ENCODE results near the gene RASGRF2.

DNA sequence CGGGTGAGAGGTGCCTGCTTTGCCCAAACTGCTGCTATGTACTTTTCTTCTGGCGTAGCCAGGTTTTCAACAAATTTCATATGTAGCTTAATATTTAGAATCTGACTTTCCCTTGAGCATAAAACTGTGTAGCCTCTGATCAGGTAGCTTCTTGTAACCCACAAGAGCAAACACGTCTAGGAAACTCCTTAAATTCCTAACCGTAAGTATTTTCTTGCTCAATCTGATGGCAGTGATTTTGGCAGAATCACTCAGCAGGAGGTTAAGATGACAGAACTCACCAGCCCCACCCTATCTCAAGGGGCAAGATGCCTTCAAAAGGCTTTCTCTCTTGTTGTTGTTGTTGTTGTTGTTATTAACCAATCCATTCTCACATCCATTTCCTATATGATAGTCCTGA, 293.7 kb downstream of the RASGRF2 start:
- TF ChIP-seq, protein P1, sequence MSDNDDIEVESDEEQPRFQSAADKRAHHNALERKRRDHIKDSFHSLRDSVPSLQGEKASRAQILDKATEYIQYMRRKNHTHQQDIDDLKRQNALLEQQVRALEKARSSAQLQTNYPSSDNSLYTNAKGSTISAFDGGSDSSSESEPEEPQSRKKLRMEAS (IDR thresholded peaks at IDR 0.05; ENCODE audit: low read depth, low read length): no peak
- TF ChIP-seq, protein P2, sequence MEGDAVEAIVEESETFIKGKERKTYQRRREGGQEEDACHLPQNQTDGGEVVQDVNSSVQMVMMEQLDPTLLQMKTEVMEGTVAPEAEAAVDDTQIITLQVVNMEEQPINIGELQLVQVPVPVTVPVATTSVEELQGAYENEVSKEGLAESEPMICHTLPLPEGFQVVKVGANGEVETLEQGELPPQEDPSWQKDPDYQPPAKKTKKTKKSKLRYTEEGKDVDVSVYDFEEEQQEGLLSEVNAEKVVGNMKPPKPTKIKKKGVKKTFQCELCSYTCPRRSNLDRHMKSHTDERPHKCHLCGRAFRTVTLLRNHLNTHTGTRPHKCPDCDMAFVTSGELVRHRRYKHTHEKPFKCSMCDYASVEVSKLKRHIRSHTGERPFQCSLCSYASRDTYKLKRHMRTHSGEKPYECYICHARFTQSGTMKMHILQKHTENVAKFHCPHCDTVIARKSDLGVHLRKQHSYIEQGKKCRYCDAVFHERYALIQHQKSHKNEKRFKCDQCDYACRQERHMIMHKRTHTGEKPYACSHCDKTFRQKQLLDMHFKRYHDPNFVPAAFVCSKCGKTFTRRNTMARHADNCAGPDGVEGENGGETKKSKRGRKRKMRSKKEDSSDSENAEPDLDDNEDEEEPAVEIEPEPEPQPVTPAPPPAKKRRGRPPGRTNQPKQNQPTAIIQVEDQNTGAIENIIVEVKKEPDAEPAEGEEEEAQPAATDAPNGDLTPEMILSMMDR (IDR thresholded peaks at IDR 0.05; ENCODE audit: low read depth, low read length): no peak
- no peak for TF ChIP-seq POLR2A (IDR thresholded peaks at IDR 0.05; ENCODE audit: extremely low read depth, insufficient read length)
